Cerebellar cortex (tissue), 1 donor: ENCODE results near the gene NARS2.
"Not testable (repeated sequence)": the region's sequence is repeated elsewhere in the genome, so short reads cannot be mapped to it uniquely, and the experiment has no call there.

Source experiments
- DNase-seq: peaks from one replicate; pipeline ENCODE4 v3.0.0-alpha.2; 2015; ENCODE audit warnings: low spot score

The NARS2 gene

DNA sequence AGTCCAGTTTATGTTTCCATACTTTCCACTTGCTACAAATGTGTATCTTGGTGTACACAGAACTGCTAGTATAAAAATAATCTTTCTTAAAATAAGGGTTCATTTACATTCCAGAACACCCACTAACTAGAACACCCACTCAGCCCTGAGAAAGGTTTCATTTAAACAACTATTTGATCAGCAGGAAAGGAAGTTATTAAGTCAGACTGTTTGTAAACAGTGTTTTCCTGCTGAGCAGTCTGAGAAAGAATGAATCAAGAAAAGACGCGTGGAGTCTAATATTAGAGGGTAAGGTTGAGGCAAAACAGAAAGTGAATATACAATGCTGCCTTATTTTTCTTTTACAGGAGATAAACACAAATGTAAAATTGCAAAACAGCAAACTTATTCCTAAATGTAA is 32.7 kb downstream of the NARS2 start:
- no peak for DNase-seq

DNA sequence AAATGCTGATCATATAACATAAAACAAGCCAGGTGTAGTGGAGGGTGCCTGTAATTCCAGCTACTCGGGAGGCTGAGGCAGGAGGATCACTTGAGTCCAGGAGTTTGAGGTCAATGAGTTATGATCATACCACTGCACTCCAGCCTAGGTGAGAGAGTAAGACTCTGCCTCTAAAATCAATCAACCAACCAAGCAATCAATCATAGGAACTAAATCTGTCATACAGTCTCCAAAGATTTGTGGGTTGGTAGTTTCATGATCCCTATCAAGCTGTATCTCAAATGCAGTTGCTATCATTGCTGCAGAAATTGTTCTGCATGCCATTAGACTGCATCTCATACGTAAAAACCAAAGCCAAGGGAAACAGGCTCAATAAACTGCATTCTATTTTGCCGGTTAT is 33.1 kb downstream of the NARS2 start:
- DNase-seq, result no peak

DNA sequence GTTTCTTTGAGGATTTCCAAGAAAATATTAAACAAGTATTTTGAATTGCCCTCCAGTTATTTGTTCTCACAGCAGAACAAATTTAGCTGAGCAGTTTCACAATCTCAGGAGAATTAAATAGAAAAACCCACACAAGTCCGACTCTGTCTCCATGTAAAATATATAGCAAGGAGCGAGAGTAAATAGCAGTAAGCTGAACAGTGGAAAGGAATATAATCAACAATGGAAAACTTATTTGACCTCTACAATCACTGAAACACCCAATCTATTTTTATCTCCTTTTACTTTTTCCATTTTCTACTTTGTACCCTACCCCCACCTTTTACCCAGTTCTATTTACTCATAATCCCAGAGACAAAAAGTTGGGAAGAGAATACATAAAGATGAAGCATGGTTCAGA is 34.4 kb downstream of the NARS2 start:
- no peak for DNase-seq

DNA sequence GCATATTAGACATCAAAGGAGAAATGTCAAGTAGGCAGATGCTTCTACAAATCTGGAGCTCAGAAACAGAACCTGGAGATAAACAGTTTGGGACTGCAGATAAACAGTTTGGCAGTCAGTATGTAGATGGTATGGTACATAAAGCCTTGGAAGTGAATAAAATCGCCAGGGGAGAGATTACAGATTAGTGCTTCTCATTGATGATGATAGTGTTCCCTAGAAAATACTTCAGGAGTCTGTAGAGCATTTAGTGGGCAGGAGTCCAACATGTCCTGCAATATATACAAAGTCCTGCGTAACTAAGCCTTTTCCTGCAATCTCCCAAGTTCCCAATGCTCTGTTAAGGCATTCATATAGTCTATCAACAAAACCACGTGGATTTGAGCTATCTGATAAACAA is 35.2 kb downstream of the NARS2 start:
- DNase-seq, result no peak

DNA sequence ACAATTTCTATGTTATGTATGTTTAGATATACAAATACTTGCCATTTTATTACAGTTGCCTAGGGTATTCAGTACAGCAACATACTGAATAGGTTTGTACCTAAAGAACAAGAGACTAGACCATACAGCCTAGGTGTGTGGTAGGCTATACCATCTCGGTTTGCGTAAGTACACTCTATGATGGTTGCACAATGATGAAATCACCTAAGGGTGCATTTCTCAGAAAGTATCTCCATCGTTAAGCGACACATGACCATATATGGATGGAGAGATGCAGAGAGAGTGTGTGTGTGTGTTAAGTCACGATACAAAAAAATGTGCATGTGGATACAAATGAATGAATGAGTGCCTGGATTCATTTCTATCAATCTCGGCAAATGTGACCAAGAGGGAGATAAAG is 37.7 kb downstream of the NARS2 start:
- DNase-seq, result no peak

DNA sequence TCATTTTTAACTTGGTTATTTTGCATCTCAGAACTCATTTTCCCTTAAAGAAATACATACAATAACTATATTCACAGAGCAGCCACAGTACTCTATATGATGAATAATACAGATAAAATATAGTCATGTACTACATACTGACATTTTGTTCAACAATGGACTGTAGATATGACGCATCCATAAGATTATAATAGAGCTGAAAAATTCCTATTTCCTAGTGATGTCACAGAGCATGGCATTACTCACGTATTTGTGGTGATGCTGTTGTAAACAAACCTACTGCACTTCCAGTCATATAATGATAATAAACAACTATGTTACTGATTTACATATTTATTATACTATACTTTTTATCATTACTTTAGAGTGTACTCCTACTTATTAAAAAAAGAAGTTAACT is 38.7 kb downstream of the NARS2 start:
- no peak for DNase-seq

DNA sequence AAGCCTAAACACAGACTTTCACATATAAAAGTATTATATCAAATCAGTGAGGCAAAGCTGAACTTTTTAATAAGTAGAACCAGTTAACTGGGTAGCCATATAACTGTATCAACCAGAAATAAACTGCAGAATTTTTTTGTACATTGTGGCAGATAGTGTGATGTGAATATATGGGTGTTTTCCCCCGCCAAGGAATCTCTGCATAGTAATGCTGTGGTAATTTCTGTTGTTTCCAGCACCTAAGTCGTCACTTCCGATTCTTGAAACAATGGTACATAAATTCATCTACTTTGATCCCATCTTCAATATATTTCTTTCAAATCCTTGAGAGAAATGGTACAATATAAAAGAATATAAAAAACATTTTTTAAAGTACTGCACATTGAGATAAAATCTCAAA is 39.6 kb downstream of the NARS2 start:
- no peak for DNase-seq

DNA sequence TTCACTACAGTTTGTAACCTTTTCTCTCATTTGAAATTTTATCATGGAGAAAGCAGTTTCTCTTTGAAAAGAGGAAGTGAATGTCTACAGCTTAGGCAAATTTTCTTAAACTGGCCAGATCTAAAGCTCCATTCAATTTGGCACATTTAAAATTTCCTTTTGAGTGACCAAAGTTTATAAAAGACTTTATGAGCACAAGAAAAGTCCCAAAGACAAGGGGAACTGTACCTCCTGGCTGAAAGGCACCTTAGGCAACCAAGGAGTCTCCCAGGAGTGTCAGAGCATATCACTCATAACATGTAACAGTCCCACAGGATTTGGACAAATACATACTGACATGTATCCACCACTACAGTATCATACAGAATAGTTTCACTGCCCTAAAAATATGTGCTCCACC is 41.3 kb downstream of the NARS2 start:
- DNase-seq, result no peak

DNA sequence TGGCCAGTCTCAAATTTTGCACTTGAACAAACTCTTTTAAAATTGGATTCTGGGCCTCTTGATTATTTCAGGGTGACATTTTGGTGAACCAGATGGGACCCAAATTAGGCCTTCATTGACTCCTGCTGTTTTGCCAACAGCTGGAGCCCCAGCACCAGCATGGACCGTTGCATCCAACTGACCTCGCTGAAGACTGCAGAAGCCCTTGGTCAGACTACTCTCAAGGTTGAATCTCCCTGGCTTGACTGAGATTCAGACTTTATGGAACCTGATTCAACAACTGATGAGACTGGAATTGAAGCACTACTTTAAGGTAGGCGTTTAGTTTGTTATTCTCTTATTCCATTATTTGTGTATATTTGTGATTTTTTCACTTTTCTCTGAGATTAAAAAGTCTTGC is 41.7 kb downstream of the NARS2 start:
- no peak for DNase-seq

DNA sequence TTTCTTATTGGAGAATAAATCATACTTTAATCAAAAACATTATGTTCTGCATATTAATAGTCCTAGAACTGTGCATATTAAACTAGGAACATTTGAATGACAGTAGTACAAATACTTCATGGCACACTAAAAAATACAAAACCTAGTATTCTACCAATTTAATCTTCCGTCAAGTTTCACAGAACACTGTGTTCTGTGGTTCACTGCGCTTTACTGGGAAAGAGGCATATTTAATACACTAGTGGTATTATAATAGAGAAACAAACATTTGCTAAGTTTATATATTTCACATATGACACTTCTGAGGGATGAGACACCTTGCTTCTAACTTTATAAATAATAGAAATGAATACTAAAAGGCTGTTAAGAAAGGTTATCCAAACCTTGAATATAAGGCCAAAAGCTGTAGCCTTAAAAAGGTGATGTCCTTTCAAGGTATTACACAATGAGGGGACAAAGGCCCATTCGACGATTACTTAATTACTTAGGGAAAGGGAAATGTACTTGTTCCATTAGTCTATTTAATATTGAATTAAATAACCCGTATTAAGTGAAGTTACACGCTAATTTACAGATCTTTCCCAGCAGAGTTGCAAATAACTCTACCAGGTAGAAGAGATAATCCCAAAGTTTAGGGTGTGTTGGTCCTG is 48.0 kb downstream of the NARS2 start:
- no peak for DNase-seq

DNA sequence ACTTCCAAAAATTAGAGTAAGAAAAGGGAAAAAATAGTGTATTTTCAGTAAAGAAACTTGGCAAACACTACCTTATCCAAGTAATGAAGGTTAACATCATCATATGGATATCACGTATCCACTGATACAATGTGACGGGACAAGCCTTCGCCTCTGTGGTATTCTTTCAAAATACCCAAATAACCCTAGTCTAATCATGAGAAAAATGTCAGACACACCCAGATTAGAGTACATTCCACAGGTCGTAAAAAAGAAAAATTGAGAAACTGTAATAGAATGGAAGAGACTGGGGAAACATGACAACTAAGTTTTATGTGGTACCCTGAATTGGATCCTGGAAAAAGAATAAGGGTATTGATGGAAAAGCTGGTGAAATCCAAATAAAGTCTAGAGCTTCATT is 48.9 kb downstream of the NARS2 start:
- DNase-seq, result no peak

DNA sequence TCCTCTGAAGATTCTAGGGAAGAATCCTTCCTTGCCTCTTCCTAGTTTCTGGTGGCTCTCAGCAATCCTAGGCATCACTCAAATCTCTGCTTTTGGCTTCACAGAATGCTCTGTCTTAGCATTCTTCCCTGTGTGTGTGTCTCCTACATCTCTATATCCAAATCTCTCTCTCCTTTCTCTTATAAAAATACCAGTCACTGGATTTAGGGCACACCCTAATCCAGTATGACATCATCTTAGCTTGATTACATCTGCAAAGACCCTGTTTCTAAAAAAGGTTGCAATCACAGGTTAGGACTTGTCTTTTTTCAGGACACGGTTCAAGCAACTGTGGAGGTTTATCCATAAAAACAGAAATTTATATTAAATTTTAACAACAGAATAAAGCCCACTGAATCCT is 54.4 kb downstream of the NARS2 start:
- no peak for DNase-seq

DNA sequence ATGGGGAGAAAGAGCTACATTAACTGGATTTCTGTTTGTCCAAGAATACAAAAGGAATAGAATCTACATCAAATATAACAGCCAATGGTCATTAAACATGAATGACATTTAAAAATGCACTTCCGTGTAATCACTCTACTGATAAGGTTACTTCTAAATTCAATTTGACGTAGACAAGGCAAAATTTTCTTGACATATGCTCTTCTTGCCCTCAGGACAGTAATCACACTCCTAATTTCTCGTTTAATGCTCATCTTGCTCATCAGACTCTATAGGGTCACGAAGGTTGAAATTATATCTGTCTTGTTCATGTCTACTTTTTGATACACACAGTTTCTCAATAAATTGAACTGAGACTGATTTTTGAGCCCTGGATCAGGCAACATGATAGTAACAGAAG is 58.4 kb downstream of the NARS2 start:
- no peak for DNase-seq

DNA sequence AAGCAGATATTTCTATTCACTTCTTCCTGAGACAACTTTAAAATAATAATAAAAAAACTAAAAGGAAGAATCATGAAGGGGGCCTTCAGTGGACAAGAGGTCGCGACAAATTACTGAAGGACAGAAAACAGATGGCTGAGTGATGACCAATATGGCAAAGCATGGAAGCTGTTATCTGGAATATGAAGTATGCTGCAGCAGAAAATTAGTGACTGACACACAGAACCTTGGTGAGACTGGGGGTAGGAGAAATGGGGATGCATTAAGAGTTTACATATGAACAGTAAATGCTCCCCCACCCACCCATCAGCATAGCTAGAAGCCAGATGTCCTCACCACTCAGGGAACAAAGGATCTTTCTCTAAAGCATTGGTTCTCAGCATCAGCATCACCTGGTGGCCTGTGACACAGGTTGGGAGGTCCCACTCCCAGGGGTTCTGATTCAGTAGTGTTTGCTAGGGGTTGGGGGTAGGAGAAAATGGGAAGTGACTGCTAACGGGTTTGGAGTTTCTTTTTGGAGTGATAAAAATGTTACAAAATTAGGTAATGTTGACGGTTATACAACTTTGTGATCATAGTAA is 59.7 kb downstream of the NARS2 start:
- DNase-seq, result no peak

DNA sequence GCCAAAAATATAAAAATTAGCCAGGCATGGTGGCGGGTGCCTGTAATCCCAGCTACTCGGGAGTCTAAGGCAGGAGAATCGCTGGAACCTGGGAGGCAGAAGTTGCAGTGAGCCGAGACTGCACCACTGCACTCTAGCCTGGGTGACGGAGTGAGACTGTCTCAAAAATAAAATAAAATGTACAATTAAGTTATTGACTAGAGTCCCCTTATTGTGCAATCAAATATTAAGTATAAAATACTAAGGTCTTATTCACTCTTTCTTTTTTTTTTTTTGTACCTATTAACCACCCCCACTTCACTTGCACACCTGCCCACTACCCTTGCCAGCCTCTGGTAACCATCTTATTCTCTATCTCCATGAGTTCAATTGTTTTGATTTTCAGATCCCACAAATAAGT is 61.6 kb downstream of the NARS2 start:
- DNase-seq, result not testable (repeated sequence)

DNA sequence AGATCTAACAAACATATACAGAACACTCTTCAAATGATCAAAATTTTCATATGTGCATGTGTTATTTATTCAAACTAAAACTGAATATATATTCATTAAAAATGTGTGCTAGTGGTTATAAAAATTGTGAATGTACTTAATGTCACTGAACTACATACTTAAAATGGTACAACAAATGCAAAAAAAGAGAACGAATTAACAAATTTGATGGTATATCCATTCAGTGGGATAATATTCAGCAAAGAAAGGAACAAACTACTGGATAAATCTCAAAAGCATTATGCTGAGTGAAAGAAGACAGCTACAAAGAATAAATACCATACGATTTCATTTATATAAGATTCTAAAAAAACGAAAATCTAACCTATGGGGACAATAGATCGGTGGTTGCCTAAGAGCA is 64.1 kb downstream of the NARS2 start:
- no peak for DNase-seq

DNA sequence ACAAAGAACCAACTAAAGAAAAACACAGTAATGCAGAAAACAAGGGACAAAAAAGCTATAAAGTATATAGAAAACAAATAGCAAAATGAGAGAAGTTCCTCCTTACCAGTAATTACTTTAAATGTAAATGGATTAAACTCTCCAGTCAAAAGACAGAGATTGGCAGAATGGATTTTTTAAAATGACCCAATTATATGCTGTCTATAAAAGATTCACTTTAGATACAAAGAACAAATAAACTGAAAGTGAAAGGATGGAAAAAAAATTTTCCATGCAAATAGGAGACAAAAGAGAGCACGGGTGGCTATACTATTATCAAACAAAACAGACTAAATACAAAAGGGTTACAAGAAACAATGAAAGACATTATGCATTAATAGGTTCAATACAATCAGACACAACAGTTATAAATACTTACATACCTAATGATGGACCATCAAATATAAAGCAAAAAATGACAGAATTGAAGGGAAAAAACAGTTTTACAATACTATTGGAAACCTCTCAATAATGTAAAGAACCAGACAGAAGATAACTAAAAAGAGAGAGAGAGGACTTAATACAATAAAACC is 64.6 kb downstream of the NARS2 start:
- DNase-seq, result no peak

DNA sequence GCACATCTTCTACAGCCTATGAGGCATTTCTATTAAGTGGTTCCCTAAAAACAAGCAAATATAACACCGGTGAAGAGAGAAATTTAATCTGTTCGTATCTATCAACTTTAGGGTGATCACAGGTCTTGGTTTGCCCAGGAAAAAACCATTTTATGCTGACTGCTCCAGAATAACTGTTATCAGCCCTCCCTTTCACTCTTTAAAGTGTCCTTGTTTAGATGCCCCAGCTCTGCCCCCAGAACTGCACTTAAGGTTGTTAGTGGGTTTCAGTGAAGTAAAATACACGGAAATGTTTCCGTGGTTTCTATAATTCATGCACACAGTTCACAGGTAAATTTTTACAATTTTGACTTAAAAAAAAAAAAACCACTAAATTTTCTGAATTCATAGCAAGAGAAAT is 70.0 kb downstream of the NARS2 start:
- no peak for DNase-seq

DNA sequence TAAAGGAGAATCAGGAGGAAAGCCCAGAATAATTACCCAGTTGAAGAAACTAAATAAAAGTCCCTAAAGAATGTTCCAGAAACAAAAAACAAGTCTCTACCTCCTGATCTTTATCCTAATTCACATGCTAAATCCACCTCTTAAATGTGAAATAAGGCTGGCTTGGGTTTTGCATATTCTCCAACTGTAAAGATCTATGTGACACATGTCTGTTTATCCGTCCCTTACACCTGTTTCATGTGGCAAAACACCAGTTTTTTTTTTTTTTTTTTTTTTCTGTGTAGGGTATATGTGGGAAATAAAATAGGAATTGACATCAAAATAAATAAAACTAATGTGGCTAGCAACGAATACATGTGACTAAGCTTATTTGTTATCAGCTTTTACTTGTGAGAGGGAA is 70.5 kb downstream of the NARS2 start:
- DNase-seq, result no peak

DNA sequence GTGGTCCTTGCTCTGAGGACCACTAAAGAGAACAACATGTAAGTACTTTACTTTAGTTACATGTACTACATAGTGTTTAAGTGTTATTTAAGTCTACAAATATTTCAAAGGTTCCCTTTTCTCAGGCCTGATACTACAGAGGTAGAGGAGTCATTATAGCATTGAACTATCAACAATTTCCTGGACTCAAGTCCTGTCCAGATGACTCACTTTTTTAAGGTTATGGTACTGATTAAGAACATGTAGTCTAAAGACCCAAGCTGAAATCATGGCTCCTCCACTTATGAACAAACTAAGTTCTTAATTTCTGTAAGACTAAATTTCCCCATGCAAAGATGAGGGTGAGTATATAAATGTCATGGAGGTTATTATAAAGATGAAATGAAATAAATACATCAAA is 74.7 kb downstream of the NARS2 start:
- DNase-seq, result no peak

DNA sequence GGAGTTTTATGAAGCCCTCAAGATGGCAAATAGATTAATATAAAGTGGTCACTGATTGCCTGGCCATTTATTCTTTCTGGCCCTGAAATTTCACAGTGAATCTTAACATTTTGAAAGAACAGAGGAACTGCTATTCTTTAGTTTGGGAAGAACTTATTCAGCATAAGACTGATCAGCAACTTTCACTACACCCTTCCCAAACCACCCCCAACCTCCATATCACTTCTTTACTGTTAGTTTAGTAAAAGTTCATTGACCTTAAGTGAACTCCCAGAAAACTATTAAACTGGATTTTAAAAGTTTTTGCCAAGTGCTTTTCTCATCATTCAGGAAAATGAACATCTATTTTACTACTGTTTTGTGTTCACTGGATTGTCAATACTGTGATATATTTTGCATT is 77.4 kb downstream of the NARS2 start:
- DNase-seq, result no peak

DNA sequence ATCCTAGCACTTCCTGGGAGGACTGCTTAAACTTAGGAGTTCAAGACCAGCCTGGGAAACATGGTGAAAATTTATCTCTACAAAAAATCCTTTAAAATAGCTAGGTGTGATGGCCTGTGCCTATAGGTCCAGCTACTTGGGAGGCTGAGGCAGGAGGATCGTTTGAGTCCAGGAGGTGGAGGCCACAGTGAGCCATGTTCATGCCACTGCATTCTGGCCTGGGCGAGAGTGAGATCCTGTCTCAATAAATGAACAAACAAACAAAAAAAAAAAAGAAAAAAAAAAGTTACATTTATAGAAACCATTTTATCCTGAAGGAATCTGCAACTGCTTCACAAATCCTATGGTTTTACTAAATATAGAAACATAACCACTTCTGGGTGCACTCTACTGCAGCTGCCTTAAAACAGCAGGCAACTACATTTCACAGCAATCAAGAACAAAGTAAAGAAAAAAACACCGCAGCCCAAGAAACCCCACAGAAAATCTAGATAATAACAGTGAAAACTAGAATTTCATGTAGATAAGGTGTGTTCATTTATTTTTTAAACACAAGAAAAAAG is 81.2 kb downstream of the NARS2 start:
- DNase-seq, result no peak

DNA sequence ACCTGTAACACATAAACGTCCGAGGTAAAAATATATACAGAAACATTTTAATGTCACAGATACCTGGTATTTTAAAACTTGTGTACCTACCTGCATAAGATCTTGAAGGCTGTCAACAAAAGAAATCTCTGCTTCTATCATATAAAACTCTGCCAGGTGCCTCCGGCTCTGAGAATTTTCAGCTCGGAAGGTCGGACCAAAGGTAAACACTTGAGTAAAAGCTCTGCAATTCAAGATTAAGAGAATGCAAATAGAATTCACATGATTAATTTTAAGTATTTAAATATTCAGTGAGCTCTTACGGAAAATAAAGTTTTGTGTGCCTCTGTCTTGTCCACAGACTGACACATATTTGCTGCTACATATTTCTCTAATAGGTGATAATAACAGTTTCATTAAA is 81.7 kb downstream of the NARS2 start:
- DNase-seq, result no peak

DNA sequence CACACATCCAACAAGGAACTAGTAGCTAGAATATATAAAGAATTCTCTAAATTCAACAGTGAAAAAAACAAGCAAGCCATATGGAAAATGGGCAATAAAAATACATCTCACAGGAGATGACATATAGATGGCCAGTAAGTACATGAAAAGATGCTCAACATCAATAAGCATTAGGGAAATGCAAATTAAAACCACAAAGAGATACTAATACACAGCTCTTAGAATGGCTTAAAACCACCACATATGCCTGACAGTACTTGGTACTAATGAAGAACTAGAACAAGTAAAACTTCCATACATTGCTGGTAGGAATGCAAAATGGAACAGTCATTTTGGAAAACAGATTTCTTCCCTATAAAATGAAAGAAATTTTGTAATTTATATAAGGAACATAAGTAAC is 85.5 kb downstream of the NARS2 start:
- no peak for DNase-seq
